Stimulated activated CD8-positive, alpha-beta memory T cell treated with anti-CD3 and anti-CD28 coated beads, Interleukin-7, amount 100 ng/mL, for 4 hours (primary cell): ENCODE results near the gene SF3B5.
"Not testable (repeated sequence)": the region's sequence is repeated elsewhere in the genome, so short reads cannot be mapped to it uniquely, and the experiment has no call there.

ENCODE experiments used
- DNase-seq, 2 donors: peaks; one replicate each; pipeline ENCODE4 v3.0.0-alpha.2; 2020; ENCODE audit warnings: low read depth in 2 of 2

SF3B5 gene

GRCh38 chr6:144063744-144064401, 31.5 kb downstream of the SF3B5 start:
- peak; percentile 75 to 92 for DNase-seq

- DNase-seq: no peak
Measured at GRCh38 chr6:144063246-144063743, 32.1 kb downstream of the SF3B5 start.

GRCh38 chr6:144062786-144063185, 32.6 kb downstream of the SF3B5 start:
- no peak for DNase-seq

- no peak for DNase-seq
Measured at GRCh38 chr6:144059139-144059538, 36.2 kb downstream of the SF3B5 start.

- DNase-seq: peak; percentile 26 to 33
Measured at GRCh38 chr6:144055121-144055931, 40.0 kb downstream of the SF3B5 start.

GRCh38 chr6:144053601-144054000, 41.8 kb downstream of the SF3B5 start:
- no peak for DNase-seq

- no peak for DNase-seq
Measured at GRCh38 chr6:144052488-144052887, 42.9 kb downstream of the SF3B5 start.

GRCh38 chr6:144049386-144049785, 46.0 kb downstream of the SF3B5 start:
- DNase-seq: no peak

- no peak for DNase-seq
Measured at GRCh38 chr6:144047688-144048087, 47.7 kb downstream of the SF3B5 start.

- not testable (repeated sequence) for DNase-seq
Measured at GRCh38 chr6:144046672-144047071, 48.7 kb downstream of the SF3B5 start.

GRCh38 chr6:144044989-144045388, 50.4 kb downstream of the SF3B5 start:
- DNase-seq: not testable (repeated sequence)
